ENCODE measurements around the gene CD80.
"Not testable (repeated sequence)": the region's sequence is repeated elsewhere in the genome, so short reads cannot be mapped to it uniquely, and the experiment has no call there.

CD80 gene

GRCh38 chr3:119555929-119556328, 3.5 kb downstream of the CD80 start:
- no peak for ATAC-seq

GRCh38 chr3:119555309-119555735, 4.1 kb downstream of the CD80 start:
- no peak for ATAC-seq
- TF ChIP-seq ISL1 (CRISPR knock-in tag; IDR thresholded peaks at IDR 0.05) (no peak), ZNF565 (CRISPR knock-in tag; conservative IDR thresholded peaks at IDR 0.05; ENCODE audit: low read depth) (no peak), OSR1 (CRISPR knock-in tag; IDR thresholded peaks at IDR 0.05) (no peak), ZC3H10 (CRISPR knock-in tag; IDR thresholded peaks at IDR 0.05) (no peak)

More at GRCh38 chr3:119555929-119556328, 3.5 kb downstream of the CD80 start:
- no peak for TF ChIP-seq ZNF8 (CRISPR knock-in tag; IDR thresholded peaks at IDR 0.05)
- no peak for TF ChIP-seq ZNF565 (CRISPR knock-in tag; conservative IDR thresholded peaks at IDR 0.05; ENCODE audit: low read depth)
- TF ChIP-seq CSRNP3 (CRISPR knock-in tag; IDR thresholded peaks at IDR 0.05) = no peak
- TF ChIP-seq TSHZ2 (CRISPR knock-in tag; IDR thresholded peaks at IDR 0.05) = no peak
- TF ChIP-seq RARB (CRISPR knock-in tag; IDR thresholded peaks at IDR 0.05) = no peak
- TF ChIP-seq ZFP3 (CRISPR knock-in tag; IDR thresholded peaks at IDR 0.05) = no peak
- no peak for TF ChIP-seq TCF4 (CRISPR knock-in tag; IDR thresholded peaks at IDR 0.05; ENCODE audit: borderline replicate concordance)

- no peak for TF ChIP-seq ZFP30 (CRISPR knock-in tag; IDR thresholded peaks at IDR 0.05)
- TF ChIP-seq CSDC2 (CRISPR knock-in tag; IDR thresholded peaks at IDR 0.05) = no peak
- no peak for TF ChIP-seq ZNF70 (CRISPR knock-in tag; IDR thresholded peaks at IDR 0.05)
- no peak for TF ChIP-seq BACH2 (CRISPR knock-in tag; IDR thresholded peaks at IDR 0.05; ENCODE audit: borderline replicate concordance)
- TF ChIP-seq RARB (CRISPR knock-in tag; IDR thresholded peaks at IDR 0.05) = no peak
- no peak for TF ChIP-seq GLIS3 (CRISPR knock-in tag; IDR thresholded peaks at IDR 0.05)
- no peak for TF ChIP-seq SNAI2 (CRISPR knock-in tag; IDR thresholded peaks at IDR 0.05)
- TF ChIP-seq ZFP3 (CRISPR knock-in tag; IDR thresholded peaks at IDR 0.05) = no peak
- TF ChIP-seq OSR1 (CRISPR knock-in tag; IDR thresholded peaks at IDR 0.05) = no peak
- no peak for TF ChIP-seq POU6F1 (CRISPR knock-in tag; IDR thresholded peaks at IDR 0.05; ENCODE audit: borderline replicate concordance, low read depth)
- no peak for ATAC-seq
Measured at GRCh38 chr3:119553823-119554415, 5.5 kb downstream of the CD80 start.

GRCh38 chr3:119552928-119553327, 6.5 kb downstream of the CD80 start:
- not testable (repeated sequence) for ATAC-seq

GRCh38 chr3:119551598-119551997, 7.8 kb downstream of the CD80 start:
- TF ChIP-seq ZNF8 (CRISPR knock-in tag; IDR thresholded peaks at IDR 0.05) = no peak
- no peak for ATAC-seq

- ATAC-seq = no peak
Measured at GRCh38 chr3:119550192-119550910, 9.1 kb downstream of the CD80 start.

More at GRCh38 chr3:119550192-119550910, 9.1 kb downstream of the CD80 start:
- TF ChIP-seq PATZ1 (CRISPR knock-in tag; IDR thresholded peaks at IDR 0.05; ENCODE audit: borderline replicate concordance) (no peak), ZNF70 (CRISPR knock-in tag; IDR thresholded peaks at IDR 0.05) (no peak), PPARA (CRISPR knock-in tag; IDR thresholded peaks at IDR 0.05; ENCODE audit: borderline replicate concordance) (no peak), ARNTL (CRISPR knock-in tag; IDR thresholded peaks at IDR 0.05; ENCODE audit: borderline replicate concordance, low read depth) (no peak), GLIS3 (CRISPR knock-in tag; IDR thresholded peaks at IDR 0.05) (no peak)
